ENCODE results near the gene ZNHIT2. TPM values are rescaled to one million over a fixed set of nuclear protein-coding genes. Genes with fewer than 3 reads are reported as not detected.

ZNHIT2 gene
- total and polyA plus RNA-seq, 3 donors from 2014 or later: 47.3 to 119 (median 64.2) TPM

DNA sequence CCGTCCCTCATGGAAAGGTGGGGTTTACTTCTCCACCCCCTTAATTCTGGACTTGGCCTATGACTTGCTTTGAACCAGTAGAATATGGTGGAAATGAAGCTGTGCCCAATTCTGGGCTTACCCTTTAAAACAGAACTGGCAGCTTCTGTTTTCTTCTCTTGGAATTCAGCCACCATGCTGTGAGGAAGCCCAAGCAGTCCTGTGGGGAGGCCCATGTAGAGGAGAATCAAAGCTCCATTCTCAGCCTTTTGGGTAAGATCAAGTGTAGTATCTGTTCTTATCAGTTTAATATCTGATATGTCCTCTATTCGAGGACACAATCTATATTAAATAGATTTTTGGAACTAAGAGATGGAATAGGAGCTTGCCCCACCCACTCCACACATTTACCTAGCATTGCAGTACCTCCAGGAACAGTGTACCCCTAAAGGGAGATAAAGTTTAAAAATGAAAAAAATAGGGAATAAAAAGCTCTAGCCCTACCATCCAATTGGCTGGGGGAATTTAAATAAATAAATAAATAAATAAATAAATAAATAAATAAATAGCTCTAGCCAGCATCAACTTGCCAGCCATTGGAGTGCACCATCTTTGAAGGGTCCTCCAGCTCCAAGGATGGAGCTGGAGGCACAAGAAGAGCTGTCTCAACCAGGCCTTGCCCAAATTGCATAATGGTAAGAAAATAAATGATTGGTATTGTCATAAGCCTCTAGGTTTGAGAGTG, 30.0 kb upstream of the ZNHIT2 start:
- TF ChIP-seq CTCF (IDR thresholded peaks at IDR 0.05): no peak
- TF ChIP-seq POLR2A (IDR thresholded peaks at IDR 0.05): no peak

GRCh38 chr11:65141896-65142494, 24.5 kb upstream of the ZNHIT2 start:
- Histone ChIP-seq H3K9me3 (no peaks in the 10 kb centered on the region), H3K27ac (no peak overlapping the region), H3K4me1 (peaks cover 6% of the 10 kb centered on the region), H3K4me3 (no peak overlapping the region), H3K36me3 (ENCODE audit: low read depth, missing control alignments) (no peaks in the 10 kb centered on the region), H3K27me3 (no peaks in the 10 kb centered on the region)
- 88 to 92% methylated on average over 7 of the region's 7 CpGs for WGBS, 2 donors
- DNase-seq: no peak
- intact Hi-C loops (cut with DNase I; ENCODE audit: low total_unique reads): no loop called here
- no peak for TF ChIP-seq CTCF (IDR thresholded peaks at IDR 0.05)
- no peak for TF ChIP-seq POLR2A (IDR thresholded peaks at IDR 0.05)

More for the DNA sequence above, 30.0 kb upstream of the ZNHIT2 start:
- no peak overlapping the region for H3K4me3 ChIP-seq
- no peak for DNase-seq
- no peaks in the 10 kb centered on the region for H3K9me3 ChIP-seq
- intact Hi-C loops (cut with DNase I; ENCODE audit: low total_unique reads): no loop called here
- no peaks in the 10 kb centered on the region for H3K27me3 ChIP-seq
- H3K4me1 ChIP-seq: peaks cover 12% of the 10 kb centered on the region
- H3K27ac ChIP-seq: no peak overlapping the region
- 71 to 84% methylated on average over 2 of the region's 2 CpGs for WGBS, 2 donors
- no peaks in the 10 kb centered on the region for H3K36me3 ChIP-seq (ENCODE audit: low read depth, missing control alignments)

DNA sequence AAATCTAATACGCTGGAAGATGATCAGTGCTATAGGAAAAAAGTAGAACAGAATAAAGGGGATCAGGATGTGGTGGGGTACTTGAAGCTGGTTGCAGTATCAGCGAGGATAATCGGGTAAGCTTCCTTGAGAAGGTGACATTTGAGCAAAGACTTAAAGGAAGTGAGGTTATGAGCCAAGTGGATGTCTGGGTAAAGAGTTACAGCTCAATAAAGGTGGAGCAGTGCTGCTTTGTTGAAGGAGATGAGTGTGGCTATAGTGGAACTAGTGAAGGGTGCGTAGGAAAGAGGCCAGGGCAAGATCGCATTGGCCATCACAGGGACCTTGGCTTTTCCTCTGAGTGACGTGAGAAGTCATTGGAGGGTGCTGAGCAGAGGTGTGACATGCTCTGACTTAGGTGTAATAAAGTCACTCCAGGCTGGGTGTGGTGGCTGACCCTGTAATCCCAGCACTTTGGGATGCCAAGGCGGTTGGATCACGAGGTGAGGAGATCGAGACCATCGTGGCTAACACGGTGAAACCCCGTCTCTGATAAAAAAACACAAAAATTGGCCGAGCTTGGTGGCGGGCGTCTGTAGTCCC, 19.1 kb upstream of the ZNHIT2 start:
- DNase-seq: no peak
- 61 to 89% methylated on average over 15 of the region's 15 CpGs for WGBS, 2 donors
- Histone ChIP-seq H3K36me3 (ENCODE audit: low read depth, missing control alignments) (no peaks in the 10 kb centered on the region), H3K27me3 (no peaks in the 10 kb centered on the region), H3K4me1 (peaks cover 24% of the 10 kb centered on the region), H3K27ac (no peak overlapping the region), H3K9me3 (no peaks in the 10 kb centered on the region), H3K4me3 (no peak overlapping the region)
- TF ChIP-seq POLR2A (IDR thresholded peaks at IDR 0.05) (no peak), CTCF (IDR thresholded peaks at IDR 0.05) (no peak)
- intact Hi-C loops (cut with DNase I; ENCODE audit: low total_unique reads): no loop called here

DNA sequence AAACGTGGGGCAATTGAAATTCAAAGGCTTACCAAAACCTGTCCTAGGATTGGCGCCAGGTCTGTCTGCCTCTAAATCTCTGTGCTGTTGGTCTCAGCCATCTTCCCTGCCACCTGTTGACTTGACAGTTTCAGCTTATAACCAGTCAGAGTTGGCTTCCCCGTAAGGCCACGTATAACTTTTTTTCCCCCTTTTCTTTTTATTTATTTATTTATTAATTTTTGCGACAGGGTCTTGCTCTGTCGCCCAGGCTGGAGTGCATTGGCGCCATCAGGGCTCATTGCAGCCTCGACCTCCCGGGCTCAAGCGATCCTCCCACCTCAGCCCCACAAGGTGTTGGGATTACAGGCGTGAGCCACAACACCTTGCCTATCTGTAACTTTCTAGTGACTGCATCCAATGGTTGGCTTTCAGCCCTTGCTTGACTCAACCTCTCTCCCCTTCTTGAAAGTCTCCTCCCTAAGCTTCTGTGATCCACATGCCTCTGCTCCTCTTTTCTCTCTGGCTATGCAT, 18.2 kb upstream of the ZNHIT2 start:
- Histone ChIP-seq H3K9me3 (no peaks in the 10 kb centered on the region), H3K4me3 (peak overlapping the region; percentile 89 to 92), H3K27me3 (no peaks in the 10 kb centered on the region), H3K27ac (peak overlapping the region; percentile 95 to 98), H3K4me1 (peaks cover 24% of the 10 kb centered on the region), H3K36me3 (ENCODE audit: low read depth, missing control alignments) (no peaks in the 10 kb centered on the region)
- TF ChIP-seq CTCF (IDR thresholded peaks at IDR 0.05) (no peak), POLR2A (IDR thresholded peaks at IDR 0.05) (no peak)
- intact Hi-C loops (cut with DNase I; ENCODE audit: low total_unique reads): no loop called here
- 32 to 37% methylated on average over 11 of the region's 11 CpGs for WGBS, 2 donors
- DNase-seq: no peak
